Fibroblast of lung (primary cell): ENCODE results near the gene IFNW1. TPM values are rescaled to one million over a fixed set of nuclear protein-coding genes. Genes with fewer than 3 reads are reported as not detected.
A peak's percentile ranks its signal among the peaks of the same experiment; 100 is the strongest.

Experiments
- DNase-seq, 2 donors: peaks; one replicate each; pipeline versions ENCODE4 v3.0.0 to v3.0.0-alpha.2; 2010; ENCODE audit warnings: low read depth in 2 of 2
- H2AFZ ChIP-seq: 2 replicates; pipeline ENCODE4 v1.5.1; 2012; ENCODE audit warnings: low read length, control low read depth, inconsistent platforms
- H3K27ac ChIP-seq: 2 replicates; pipeline ENCODE4 v1.5.1; 2011; ENCODE audit warnings: low read length, control low read depth; ENCODE audit not compliant: insufficient read depth
- H3K27me3 ChIP-seq: 2 replicates; pipeline ENCODE4 v1.5.1; 2011; ENCODE audit warnings: mild to moderate bottlenecking, low read length; ENCODE audit not compliant: control insufficient read depth, insufficient read depth
- H3K36me3 ChIP-seq: 2 replicates; pipeline ENCODE4 v1.5.1; 2011; ENCODE audit warnings: low read length; ENCODE audit not compliant: control insufficient read depth, insufficient read depth
- H3K4me1 ChIP-seq: 2 replicates; pipeline ENCODE4 v1.5.1; 2011; ENCODE audit warnings: low read length; ENCODE audit not compliant: control insufficient read depth, insufficient read depth; ENCODE audit errors: extremely low read depth
- H3K4me2 ChIP-seq: 2 replicates; pipeline ENCODE4 v1.5.1; 2011; ENCODE audit warnings: low read length, control low read depth; ENCODE audit not compliant: insufficient read depth; ENCODE audit errors: extremely low read depth
- H3K4me3 ChIP-seq, 4 experiments: fragments of 200-600 bp in 1 of 4; sonication (generic) in 1 of 4; replicated peaks in 1 of 4; 2 replicates each; pipeline ENCODE4 v1.5.1; 2011 to 2016; ENCODE audit warnings: low read length in 4 of 4, low read depth in 3 of 4, mild to moderate bottlenecking in 3 of 4, control low read depth in 2 of 4, inconsistent platforms in 1 of 4, mixed read lengths in 1 of 4; ENCODE audit not compliant: insufficient read depth in 1 of 4; ENCODE audit errors: control extremely low read depth in 1 of 4
- H3K79me2 ChIP-seq: 2 replicates; pipeline ENCODE4 v1.5.1; 2012; ENCODE audit warnings: mild to moderate bottlenecking, low read length, inconsistent platforms; ENCODE audit not compliant: control insufficient read depth, insufficient read depth
- H3K9ac ChIP-seq: 2 replicates; pipeline ENCODE4 v1.5.1; 2011; ENCODE audit warnings: mild to moderate bottlenecking, low read length, control low read depth; ENCODE audit not compliant: insufficient read depth
- H3K9me3 ChIP-seq: 2 replicates; pipeline ENCODE4 v1.5.1; 2012; ENCODE audit warnings: low read depth, low read length; ENCODE audit not compliant: control insufficient read depth, insufficient read depth
- H4K20me1 ChIP-seq: 2 replicates; pipeline ENCODE4 v1.5.1; 2011; ENCODE audit warnings: low read length; ENCODE audit not compliant: control insufficient read depth, insufficient read depth; ENCODE audit errors: extremely low read depth
- EZH2 ChIP-seq: IDR thresholded peaks from 2 replicates; pipeline ENCODE4 v1.5.1; 2012; ENCODE audit warnings: low read length, control low read depth, mild to moderate bottlenecking; ENCODE audit errors: missing control alignments
- polyA plus RNA-seq, 2 donors: library from polyadenylated mRNA; depleted of rRNA in 1 of 2; stranded (reverse) in 1 of 2; unstranded in 1 of 2; fragments of >200 nt; gene quantifications; 2 replicates each; pipeline ENCODE4 v1.2.1, GENCODE V29; 2011 to 2012; ENCODE audit warnings: missing spikeins in 1 of 2
- total RNA-seq: library from RNA; depleted of rRNA; stranded (reverse); fragments of >200 nt; gene quantifications from 2 replicates; pipeline ENCODE4 v1.2.1, GENCODE V29; 2014
- TF ChIP-seq, protein P1 (sequence below), 2 donors: IDR thresholded peaks in 1 of 2; conservative IDR thresholded peaks in 1 of 2; 1 replicate in 1 of 2; 2 replicates in 1 of 2; pipeline ENCODE4 v1.5.1; 2011 to 2012; ENCODE audit warnings: low read length in 2 of 2, control low read depth in 1 of 2, inconsistent platforms in 1 of 2, low read depth in 1 of 2, mild to moderate bottlenecking in 1 of 2

Gene IFNW1
- total and polyA plus RNA-seq, 2 donors (not counting 1 experiment from before 2014, with no cell fraction given), result not detected

- Histone ChIP-seq H3K4me2 (peak overlapping the region; percentile 96), H3K9me3 (no peaks in the 10 kb centered on the region), H3K9ac (no peak overlapping the region), H4K20me1 (no peaks in the 10 kb centered on the region), H3K36me3 (no peaks in the 10 kb centered on the region), H3K27me3 (no peaks in the 10 kb centered on the region), H3K4me1 (peaks cover 9% of the 10 kb centered on the region), H3K79me2 (no peaks in the 10 kb centered on the region), H3K27ac (peak overlapping the region; percentile 44), H3K4me3 (peak overlapping the region; percentile 26 to 32 (median 29)), H2AFZ (peak overlapping the region; percentile 91)
- TF ChIP-seq, protein P1, sequence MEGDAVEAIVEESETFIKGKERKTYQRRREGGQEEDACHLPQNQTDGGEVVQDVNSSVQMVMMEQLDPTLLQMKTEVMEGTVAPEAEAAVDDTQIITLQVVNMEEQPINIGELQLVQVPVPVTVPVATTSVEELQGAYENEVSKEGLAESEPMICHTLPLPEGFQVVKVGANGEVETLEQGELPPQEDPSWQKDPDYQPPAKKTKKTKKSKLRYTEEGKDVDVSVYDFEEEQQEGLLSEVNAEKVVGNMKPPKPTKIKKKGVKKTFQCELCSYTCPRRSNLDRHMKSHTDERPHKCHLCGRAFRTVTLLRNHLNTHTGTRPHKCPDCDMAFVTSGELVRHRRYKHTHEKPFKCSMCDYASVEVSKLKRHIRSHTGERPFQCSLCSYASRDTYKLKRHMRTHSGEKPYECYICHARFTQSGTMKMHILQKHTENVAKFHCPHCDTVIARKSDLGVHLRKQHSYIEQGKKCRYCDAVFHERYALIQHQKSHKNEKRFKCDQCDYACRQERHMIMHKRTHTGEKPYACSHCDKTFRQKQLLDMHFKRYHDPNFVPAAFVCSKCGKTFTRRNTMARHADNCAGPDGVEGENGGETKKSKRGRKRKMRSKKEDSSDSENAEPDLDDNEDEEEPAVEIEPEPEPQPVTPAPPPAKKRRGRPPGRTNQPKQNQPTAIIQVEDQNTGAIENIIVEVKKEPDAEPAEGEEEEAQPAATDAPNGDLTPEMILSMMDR (conservative IDR thresholded peaks at IDR 0.05 in 1 of 2, IDR thresholded peaks at IDR 0.05 in 1 of 2; ENCODE audit: low read depth in 1 of 2, low read length in 2 of 2), result no peak
- no peak for TF ChIP-seq EZH2
- DNase-seq, result peak; percentile 26 to 86
Observed at GRCh38 chr9:21096172-21096900, 45.3 kb downstream of the IFNW1 start.

DNA sequence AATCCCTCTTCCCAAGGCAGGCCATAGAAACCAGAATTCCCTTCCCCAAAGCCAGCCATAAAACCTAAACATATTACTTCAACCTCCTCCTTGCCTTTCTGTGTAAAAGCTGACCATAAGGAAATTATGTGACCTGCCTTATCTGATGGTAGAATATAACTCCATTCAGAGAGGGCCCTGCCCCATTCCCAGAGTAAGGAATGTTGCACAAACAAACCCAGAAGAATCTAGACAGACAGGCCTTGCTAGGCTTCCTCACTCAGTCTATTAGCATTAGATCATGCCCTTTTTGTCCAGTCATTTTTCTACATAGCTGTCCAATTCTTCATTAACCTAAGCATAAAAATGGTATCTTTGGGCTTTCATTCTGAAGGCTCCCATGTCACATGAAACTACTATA, 46.1 kb downstream of the IFNW1 start:
- no peaks in the 10 kb centered on the region for H3K27me3 ChIP-seq
- TF ChIP-seq EZH2, result no peak
- TF ChIP-seq, protein P1 (conservative IDR thresholded peaks at IDR 0.05 in 1 of 2, IDR thresholded peaks at IDR 0.05 in 1 of 2; ENCODE audit: low read depth in 1 of 2, low read length in 2 of 2), result no peak
- H3K4me2 ChIP-seq, result no peak overlapping the region
- no peaks in the 10 kb centered on the region for H3K9me3 ChIP-seq
- H3K4me1 ChIP-seq, result peaks cover 9% of the 10 kb centered on the region
- H3K4me3 ChIP-seq, result peak overlapping the region in 1 of 4 experiments; percentile 32
- H3K9ac ChIP-seq, result no peak overlapping the region
- H2AFZ ChIP-seq, result peak overlapping the region; percentile 26
- no peaks in the 10 kb centered on the region for H4K20me1 ChIP-seq
- H3K79me2 ChIP-seq, result no peaks in the 10 kb centered on the region
- H3K36me3 ChIP-seq, result no peaks in the 10 kb centered on the region
- peak in 1 of 2 donors; percentile 4 for DNase-seq
- H3K27ac ChIP-seq, result peak overlapping the region; percentile 44

Other genes starting within 250 kb of the IFNW1 start
- gene HACD4, start 110.2 kb downstream of the IFNW1 start, total RNA-seq, result 12.3 and 24.9 TPM in 2 replicates
- 11.4 and 27.1 TPM in 2 replicates for gene HACD4, start 110.2 kb downstream of the IFNW1 start, polyA plus RNA-seq
- gene IFNB1, start 63.9 kb downstream of the IFNW1 start, total RNA-seq, result under 0.01 and 0.17 TPM in 2 replicates
- not detected in 2 replicates for gene IFNB1, start 63.9 kb downstream of the IFNW1 start, polyA plus RNA-seq
- not detected in 2 replicates for gene IFNA21, start 24.8 kb upstream of the IFNW1 start, total RNA-seq
- gene IFNA21, start 24.8 kb upstream of the IFNW1 start, polyA plus RNA-seq, result not detected in 2 replicates
- not detected in 2 replicates for gene IFNA4, start 45.8 kb upstream of the IFNW1 start, total RNA-seq
- not detected in 2 replicates for gene IFNA4, start 45.8 kb upstream of the IFNW1 start, polyA plus RNA-seq
- gene IFNA7, start 60.4 kb upstream of the IFNW1 start, total RNA-seq, result not detected in 2 replicates
- not detected in 2 replicates for gene IFNA7, start 60.4 kb upstream of the IFNW1 start, polyA plus RNA-seq
- not detected in 2 replicates for gene IFNA10, start 65.3 kb upstream of the IFNW1 start, total RNA-seq
- not detected in 2 replicates for gene IFNA10, start 65.3 kb upstream of the IFNW1 start, polyA plus RNA-seq
- gene IFNA16, start 75.5 kb upstream of the IFNW1 start, total RNA-seq, result not detected in 2 replicates
- not detected in 2 replicates for gene IFNA16, start 75.5 kb upstream of the IFNW1 start, polyA plus RNA-seq
- gene IFNA17, start 86.4 kb upstream of the IFNW1 start, total RNA-seq, result not detected in 2 replicates
- not detected in 2 replicates for gene IFNA17, start 86.4 kb upstream of the IFNW1 start, polyA plus RNA-seq
- gene IFNA14, start 98.2 kb upstream of the IFNW1 start, total RNA-seq, result not detected in 2 replicates
- not detected in 2 replicates for gene IFNA14, start 98.2 kb upstream of the IFNW1 start, polyA plus RNA-seq
- not detected in 2 replicates for gene IFNA5, start 163.5 kb upstream of the IFNW1 start, total RNA-seq
- gene IFNA5, start 163.5 kb upstream of the IFNW1 start, polyA plus RNA-seq, result not detected in 2 replicates
- gene KLHL9, start 193.6 kb upstream of the IFNW1 start, total RNA-seq, result 37.2 and 37.5 TPM in 2 replicates
- 25.7 and 33.5 TPM in 2 replicates for gene KLHL9, start 193.6 kb upstream of the IFNW1 start, polyA plus RNA-seq
- not detected in 2 replicates for gene IFNA6, start 209.1 kb upstream of the IFNW1 start, total RNA-seq
- gene IFNA6, start 209.1 kb upstream of the IFNW1 start, polyA plus RNA-seq, result not detected in 2 replicates
- not detected in 2 replicates for gene IFNA13, start 226.2 kb upstream of the IFNW1 start, total RNA-seq
- gene IFNA13, start 226.2 kb upstream of the IFNW1 start, polyA plus RNA-seq, result not detected in 2 replicates
- gene IFNA2, start 243.6 kb upstream of the IFNW1 start, total RNA-seq, result not detected in 2 replicates
- gene IFNA2, start 243.6 kb upstream of the IFNW1 start, polyA plus RNA-seq, result not detected in 2 replicates